Tibial artery (tissue), 4 donors: ENCODE measurements around the gene HOXA3.

ENCODE experiments used
- DNase-seq, 2 donors: peaks; one replicate each; pipeline ENCODE4 v3.0.0-alpha.2; 2019
- H3K27ac ChIP-seq, 2 donors: fragments of 200-600 bp; sonication (generic) in 1 of 2; 1 replicate in 1 of 2; 2 replicates in 1 of 2; pipeline ENCODE4 v1.5.1; 2018 to 2019; ENCODE audit warnings: mild to moderate bottlenecking in 1 of 2
- H3K27me3 ChIP-seq, 2 donors: fragments of 200-600 bp; sonication (generic) in 1 of 2; one replicate each; pipeline versions ENCODE4 v1.5.1 to v1.6.0; 2016 to 2019
- H3K36me3 ChIP-seq, 3 donors: fragments of 200-600 bp; sonication (generic) in 2 of 3; one replicate each; pipeline ENCODE4 v1.5.1; 2016 to 2019; ENCODE audit warnings: mild to moderate bottlenecking in 2 of 3
- H3K4me1 ChIP-seq, 4 donors: fragments of 200-600 bp; sonication (generic) in 2 of 4; 1 replicate in 3 of 4; 2 replicates in 1 of 4; pipeline ENCODE4 v1.5.1; 2016 to 2019
- H3K4me3 ChIP-seq, 2 donors: fragments of 200-600 bp; sonication (generic) in 1 of 2; 1 replicate in 1 of 2; 2 replicates in 1 of 2; pipeline ENCODE4 v1.5.1; 2018 to 2019; ENCODE audit warnings: mild to moderate bottlenecking in 2 of 2
- H3K9me3 ChIP-seq, 3 donors: fragments of 200-600 bp; sonication (generic) in 1 of 3; one replicate each; pipeline ENCODE4 v1.5.1; 2016 to 2019
- intact Hi-C: fragments of 100-400 bp; cut with DNase I; formaldehyde crosslinking; loops from one replicate; pipeline ENCODE4 v1.15.0; 2023; ENCODE audit warnings: low total_unique reads
- TF ChIP-seq, protein P1 (sequence below), 2 experiments: fragments of 200-600 bp in 1 of 2; fragments of 450-650 bp in 1 of 2; IDR thresholded peaks; one replicate each; pipeline ENCODE4 v1.5.1; 2017 to 2019; ENCODE audit warnings: antibody characterized with exemption in 2 of 2, mild to moderate bottlenecking in 1 of 2, moderate library complexity in 1 of 2

Gene HOXA3

GRCh38 chr7:27100694-27101170 is 51.7 kb downstream of the HOXA3 start:
- TF ChIP-seq, protein P1, sequence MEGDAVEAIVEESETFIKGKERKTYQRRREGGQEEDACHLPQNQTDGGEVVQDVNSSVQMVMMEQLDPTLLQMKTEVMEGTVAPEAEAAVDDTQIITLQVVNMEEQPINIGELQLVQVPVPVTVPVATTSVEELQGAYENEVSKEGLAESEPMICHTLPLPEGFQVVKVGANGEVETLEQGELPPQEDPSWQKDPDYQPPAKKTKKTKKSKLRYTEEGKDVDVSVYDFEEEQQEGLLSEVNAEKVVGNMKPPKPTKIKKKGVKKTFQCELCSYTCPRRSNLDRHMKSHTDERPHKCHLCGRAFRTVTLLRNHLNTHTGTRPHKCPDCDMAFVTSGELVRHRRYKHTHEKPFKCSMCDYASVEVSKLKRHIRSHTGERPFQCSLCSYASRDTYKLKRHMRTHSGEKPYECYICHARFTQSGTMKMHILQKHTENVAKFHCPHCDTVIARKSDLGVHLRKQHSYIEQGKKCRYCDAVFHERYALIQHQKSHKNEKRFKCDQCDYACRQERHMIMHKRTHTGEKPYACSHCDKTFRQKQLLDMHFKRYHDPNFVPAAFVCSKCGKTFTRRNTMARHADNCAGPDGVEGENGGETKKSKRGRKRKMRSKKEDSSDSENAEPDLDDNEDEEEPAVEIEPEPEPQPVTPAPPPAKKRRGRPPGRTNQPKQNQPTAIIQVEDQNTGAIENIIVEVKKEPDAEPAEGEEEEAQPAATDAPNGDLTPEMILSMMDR (IDR thresholded peaks at IDR 0.05) = no peak
- intact Hi-C loops = no loop called here
- Histone ChIP-seq H3K36me3 (no peaks in the 10 kb centered on the region), H3K4me1 (peaks cover 0 to 34% (median 22%) of the 10 kb centered on the region in 4 donors), H3K4me3 (no peak overlapping the region), H3K27ac (no peak overlapping the region), H3K9me3 (no peaks in the 10 kb centered on the region), H3K27me3 (no peaks in the 10 kb centered on the region)
- no peak for DNase-seq

DNA sequence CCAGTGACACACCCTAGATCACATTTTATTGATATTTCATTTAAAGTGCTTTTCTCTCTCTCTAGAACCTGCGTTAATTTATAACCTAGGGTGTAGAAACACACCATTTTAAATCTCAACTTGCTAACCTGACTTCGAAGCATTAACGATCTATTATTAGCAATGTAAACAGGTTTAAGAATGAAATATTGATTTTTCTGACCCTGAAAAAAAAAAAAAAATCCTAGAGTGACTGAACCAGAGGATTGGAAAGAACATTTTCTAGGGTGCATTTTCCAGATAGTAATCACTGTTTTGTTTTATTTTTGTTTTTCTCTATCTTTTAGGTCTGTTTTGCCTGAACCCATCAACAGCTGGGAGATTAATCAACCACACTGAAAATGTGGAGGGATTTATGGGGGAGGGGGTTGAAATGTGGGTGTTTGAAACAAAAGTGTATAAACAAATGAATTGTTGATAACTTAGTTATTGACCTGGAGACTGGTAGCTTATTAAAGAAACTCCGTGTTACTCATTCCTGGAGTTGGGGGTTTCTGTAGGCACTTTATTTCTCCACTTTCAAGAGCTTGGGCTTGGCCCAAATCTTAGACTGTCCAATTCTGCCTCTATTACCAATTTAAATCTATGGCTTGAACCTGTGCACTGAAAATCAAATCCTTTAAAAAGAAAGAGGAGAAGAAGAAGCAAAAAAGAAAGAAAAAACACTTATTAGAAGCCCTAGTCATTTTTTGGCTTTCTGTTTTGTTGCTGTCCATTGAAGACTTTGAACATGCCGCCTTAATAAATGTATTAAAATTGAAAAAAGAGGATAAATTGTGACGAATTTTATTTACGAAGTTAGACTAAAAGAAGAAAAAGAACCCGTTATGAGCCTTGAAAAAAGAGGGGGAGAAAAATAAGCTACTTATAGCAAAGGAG is 52.7 kb downstream of the HOXA3 start:
- no peaks in the 10 kb centered on the region for H3K27me3 ChIP-seq
- TF ChIP-seq, protein P1 (IDR thresholded peaks at IDR 0.05) = no peak
- DNase-seq = no peak

DNA sequence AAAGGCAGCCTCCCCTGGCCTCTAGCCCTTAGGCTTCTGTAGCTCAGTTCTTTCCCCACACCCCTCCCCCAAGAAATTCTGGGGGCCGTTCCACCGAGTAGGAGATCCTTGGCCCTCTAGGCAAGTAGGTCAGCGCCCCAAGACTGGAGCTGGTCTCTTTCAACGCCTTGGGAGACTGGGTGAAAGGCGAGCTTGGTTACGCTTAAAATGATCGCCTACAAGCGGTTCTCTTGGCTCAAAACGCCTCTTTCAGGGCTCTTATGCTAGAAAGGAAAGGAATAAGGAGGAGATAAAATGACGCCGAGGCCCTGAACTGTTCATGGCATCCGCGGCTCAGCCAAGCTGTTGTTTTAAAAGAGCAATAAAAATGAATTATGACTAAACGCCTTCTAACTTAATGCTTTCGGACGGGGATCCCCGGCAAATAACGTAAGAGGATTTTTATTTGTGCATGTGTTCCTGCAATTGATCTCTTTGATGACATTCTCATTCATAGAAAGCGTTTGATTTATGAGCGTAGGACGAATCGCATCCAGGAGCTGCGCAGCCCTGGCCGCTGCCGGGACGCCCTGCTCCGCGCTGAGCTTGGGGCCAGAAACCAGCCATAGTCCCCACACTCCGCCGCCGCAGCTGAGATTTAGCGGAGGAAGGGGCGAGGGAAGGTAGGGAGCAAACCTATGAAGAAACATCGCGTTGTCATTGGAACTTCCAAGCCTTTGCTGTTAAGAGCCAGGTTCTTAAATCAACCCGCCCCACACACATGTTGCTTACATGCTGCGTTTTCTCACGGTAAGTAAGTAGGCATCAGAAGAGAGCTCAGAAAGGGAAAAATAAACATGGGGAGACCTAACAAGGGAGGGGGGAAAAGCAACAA is 53.6 kb downstream of the HOXA3 start:
- DNase-seq = no peak
- intact Hi-C loops = loop anchor here (5.0 to 10.0 kb wide), 2 partner anchors 43 to 1234 kb away; partner anchors contain the start of gene HOXA5
- peak overlapping the region; percentile 80 to 83 for H3K4me3 ChIP-seq
- TF ChIP-seq, protein P1 (IDR thresholded peaks at IDR 0.05) = no peak
- H3K9me3 ChIP-seq = no peaks in the 10 kb centered on the region
- H3K27me3 ChIP-seq = no peaks in the 10 kb centered on the region
- no peaks in the 10 kb centered on the region for H3K36me3 ChIP-seq
- H3K4me1 ChIP-seq = peaks cover 0 to 23% (median 18%) of the 10 kb centered on the region in 4 donors
- peak overlapping the region; percentile 43 to 54 for H3K27ac ChIP-seq

More for the DNA sequence above, 52.7 kb downstream of the HOXA3 start:
- no peaks in the 10 kb centered on the region for H3K9me3 ChIP-seq
- H3K27ac ChIP-seq = peak overlapping the region; percentile 43 to 54
- peaks cover 0 to 28% (median 20%) of the 10 kb centered on the region in 4 donors for H3K4me1 ChIP-seq
- intact Hi-C loops = loop anchor here (5.0 to 10.0 kb wide), 2 partner anchors 43 to 1235 kb away; partner anchors contain the start of gene HOXA5
- H3K36me3 ChIP-seq = no peaks in the 10 kb centered on the region
- H3K4me3 ChIP-seq = no peak overlapping the region

- intact Hi-C loops = loop anchor here (5.0 to 10.0 kb wide), 2 partner anchors 44 to 1233 kb away; partner anchors contain the start of gene HOXA5
- Histone ChIP-seq H3K27me3 (no peaks in the 10 kb centered on the region), H3K36me3 (no peaks in the 10 kb centered on the region), H3K4me3 (peak overlapping the region; percentile 80 to 83), H3K9me3 (no peaks in the 10 kb centered on the region), H3K27ac (peak overlapping the region; percentile 43 to 81), H3K4me1 (peaks cover 0 to 23% (median 18%) of the 10 kb centered on the region in 4 donors)
- TF ChIP-seq, protein P1 (IDR thresholded peaks at IDR 0.05) = no peak
- no peak for DNase-seq
These were observed 54.5 kb downstream of the HOXA3 start for GRCh38 chr7:27097686-27098577.
